HG03280 (cell line): ENCODE measurements around the gene MAP3K8.
"Not testable (repeated sequence)": the region's sequence is repeated elsewhere in the genome, so short reads cannot be mapped to it uniquely, and the experiment has no call there.

Source experiments
- ATAC-seq: cut with Tn5 transposase; IDR thresholded peaks from one replicate; pipeline ENCODE4 v1.9.1; 2021; ENCODE audit warnings: mild to moderate bottlenecking, moderate library complexity; ENCODE audit not compliant: unreplicated experiment

The MAP3K8 gene

DNA sequence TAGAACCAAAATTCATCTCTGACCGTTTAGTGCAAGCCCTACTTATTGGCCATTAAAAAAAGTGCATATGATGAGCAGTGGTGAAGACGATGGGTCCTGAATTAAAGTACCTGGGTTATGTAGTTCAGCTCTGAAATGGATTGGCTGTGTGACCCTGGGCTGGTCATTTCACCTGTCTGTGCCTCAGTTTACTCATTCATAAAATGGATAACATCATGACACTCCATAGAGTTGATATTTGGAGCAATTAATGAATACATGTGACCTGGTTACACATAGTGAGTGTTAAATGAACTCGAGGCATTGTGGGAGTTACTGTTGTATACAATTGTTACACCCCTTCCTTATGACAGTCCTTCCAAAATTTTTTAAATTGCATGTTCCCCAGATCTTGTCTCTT is 9.1 kb downstream of the MAP3K8 start:
- ATAC-seq: no peak

DNA sequence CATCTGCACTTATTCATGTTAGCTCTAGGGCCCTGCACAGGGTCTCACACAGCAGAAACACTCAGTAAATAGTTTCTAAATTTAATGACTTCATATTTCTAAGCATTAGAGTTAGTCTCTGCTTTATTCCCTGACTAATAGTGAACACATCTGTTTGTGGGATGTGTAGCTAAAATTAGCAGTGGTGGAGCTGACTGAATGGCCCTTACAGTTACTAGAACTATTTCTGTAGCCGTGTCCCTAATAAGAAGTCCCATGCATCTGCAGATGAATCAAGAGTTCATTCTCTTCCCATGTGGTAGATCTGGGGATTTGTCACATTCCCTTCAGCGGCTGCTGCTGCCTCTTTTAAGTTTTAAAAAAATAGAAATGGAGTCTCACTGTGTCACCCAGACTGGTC is 11.7 kb downstream of the MAP3K8 start:
- no peak for ATAC-seq

DNA sequence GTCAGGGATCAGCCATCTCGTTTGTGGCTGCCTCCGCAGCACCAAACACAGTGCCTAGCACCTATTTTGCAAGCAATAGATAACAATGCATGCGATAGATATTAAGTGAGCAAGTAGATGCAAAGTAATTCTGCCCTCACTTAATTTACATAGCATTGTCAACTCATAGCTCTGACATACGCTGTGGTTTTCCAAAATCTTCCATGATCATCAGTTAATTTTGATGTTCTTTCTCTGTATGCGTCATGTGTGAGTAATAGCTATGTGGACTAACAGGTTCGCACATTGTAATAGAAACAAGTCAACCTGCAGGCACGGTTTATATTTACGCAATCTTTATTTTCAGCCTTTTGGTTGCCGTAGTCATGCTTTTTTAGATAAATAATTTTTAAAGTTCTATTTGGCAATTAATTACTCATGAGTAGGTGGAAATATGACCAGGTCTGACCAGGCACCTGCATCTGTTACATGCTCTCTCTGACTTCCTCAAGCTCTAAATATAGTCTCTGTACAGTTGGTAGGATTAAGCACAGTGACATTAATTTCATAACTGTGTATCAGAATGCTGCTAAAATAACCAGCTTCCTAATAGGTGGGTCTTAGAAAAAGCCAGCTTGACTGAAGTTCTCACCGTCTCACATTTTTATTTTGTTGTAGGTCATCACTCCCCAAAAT is 13.3 kb downstream of the MAP3K8 start:
- ATAC-seq: no peak

DNA sequence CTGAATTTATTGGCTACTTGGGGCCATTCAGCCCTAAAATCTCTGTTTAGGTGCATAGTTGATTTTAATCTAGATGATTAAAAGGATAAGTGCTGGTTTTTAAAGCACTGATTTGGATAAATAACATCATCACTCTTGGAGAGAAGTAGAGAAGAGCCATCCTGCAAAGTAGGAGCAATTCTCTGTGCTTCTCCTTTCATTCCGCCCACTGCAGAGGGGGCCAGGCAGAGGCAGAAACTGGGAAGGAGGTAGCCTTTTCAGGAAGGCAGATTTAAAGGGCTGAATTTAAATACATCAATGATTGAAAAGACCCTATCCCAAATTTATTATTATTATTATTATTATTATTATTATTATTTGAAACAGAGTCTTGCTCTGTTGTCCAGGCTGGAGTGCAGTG is 14.1 kb downstream of the MAP3K8 start:
- ATAC-seq: no peak

DNA sequence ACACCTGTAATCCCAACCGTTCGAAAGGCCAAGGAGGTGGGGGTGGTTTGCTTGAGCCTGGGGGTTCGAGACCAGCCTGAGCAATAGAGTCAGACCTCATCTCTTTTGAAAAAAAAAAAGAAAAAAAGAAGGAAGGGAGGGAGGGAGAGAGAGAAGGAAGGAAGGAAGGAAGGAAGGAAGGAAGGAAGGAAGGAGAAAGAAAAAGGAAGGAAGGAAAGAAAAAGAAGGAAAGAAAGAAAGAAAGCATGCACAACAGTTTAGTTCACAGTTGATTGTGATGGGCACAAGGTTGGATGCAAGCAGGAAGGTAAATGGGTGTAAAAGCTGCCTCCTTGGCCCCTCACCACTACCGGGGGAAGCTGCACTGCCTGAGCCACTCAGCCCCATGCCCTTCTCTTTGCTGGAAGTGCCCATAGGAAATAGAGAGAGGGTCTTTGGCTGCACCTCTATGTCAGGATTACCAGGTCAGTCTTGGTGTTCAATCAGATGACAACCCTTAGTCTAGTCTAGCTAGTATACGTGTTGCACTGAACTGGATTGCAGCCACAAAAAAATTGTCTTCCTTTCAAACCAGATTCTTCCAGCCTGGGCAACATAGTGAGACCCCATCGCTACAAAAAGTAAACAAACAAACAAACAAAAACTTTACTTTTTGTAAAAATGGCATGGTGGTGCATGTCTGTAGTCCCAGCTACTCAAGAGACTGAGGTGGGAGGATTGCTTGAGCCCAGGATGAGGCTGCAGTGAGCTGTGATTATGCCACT is 20.0 kb downstream of the MAP3K8 start:
- ATAC-seq: no peak

DNA sequence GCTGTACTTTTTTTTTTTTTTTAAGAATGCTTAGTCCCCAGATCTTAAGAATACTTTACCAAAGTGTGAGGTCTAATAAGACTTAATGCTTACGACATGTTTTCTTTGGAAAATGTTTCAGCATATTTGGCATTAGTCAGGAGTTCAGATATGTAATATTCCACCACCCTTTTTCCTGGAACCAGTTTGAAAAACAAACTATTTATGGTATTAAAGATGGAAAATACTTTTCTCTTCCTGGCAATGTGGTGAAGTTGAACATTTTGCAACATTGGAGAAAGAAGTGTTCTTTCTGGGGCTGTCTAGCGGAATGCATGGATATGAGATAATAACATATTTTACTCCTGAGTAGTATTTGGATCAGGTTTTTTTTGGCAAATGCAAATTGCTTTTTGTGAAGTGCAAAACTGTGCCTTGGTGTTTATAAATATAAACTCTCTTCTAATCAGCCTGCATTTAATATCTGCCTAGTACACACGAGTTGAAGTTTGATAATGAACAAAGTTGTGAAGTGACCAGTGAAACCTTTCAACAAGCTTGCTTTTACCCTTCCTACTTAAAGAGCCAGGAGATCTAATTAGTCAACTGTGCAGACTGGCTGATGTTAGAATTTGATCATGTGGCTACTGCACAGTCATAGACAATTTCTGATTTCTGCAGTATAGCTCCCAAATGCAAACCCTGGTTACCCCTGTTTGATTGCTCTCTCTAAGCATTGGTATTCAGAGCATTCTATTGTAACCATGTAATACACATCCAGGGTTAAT is 20.9 kb downstream of the MAP3K8 start:
- ATAC-seq: peak; percentile 12

DNA sequence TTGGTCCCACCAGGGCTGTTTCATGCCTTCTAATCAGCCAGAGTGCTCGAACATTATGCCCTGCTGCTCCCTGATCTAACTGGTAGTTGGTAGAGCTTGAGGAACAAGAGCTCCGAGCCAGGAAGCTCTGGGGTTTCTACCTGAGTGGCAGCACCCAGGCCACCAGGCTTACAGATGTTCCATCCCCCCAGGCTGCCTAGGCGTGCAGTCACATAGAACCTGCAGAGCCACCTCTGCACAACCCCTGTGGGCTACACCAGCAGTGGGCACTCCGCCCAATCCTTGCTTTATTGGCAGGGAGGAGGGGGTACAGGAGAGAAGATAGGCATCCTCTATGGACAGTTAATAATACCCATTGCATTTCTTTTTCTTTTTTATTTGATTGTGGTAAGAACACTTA is 21.8 kb downstream of the MAP3K8 start:
- ATAC-seq: peak; percentile 44

DNA sequence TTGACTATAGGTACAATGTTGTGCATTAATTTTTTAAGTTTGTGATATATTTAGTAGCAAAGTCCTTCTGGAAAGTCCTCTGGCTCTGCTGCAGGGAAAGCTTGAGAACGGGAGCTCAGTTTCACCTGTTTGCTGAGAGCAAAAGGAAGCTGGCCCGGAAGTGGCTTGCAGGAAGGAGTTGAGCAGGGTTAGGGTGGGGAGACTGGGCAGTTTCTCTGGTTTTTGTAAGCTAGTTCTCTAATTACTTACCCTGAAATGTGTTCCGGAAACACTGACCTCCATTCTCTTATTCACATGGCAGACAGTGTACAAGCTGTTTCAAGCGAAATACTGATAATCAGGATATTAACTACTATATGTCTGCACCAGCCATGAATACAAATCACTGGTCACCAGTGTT is 22.3 kb downstream of the MAP3K8 start:
- ATAC-seq: peak; percentile 66

DNA sequence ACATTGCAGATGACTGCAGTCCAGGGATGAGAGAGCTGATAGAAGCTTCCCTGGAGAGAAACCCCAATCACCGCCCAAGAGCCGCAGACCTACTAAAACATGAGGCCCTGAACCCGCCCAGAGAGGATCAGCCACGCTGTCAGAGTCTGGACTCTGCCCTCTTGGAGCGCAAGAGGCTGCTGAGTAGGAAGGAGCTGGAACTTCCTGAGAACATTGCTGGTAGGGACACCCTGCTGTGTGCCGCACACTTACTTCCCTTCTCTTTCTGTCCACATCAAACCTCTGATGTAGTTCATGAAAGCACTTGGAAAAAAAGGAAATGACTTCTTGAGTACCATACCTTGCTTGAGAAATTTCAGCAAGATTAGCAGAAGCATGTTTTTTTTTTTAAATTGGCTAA is 25.3 kb downstream of the MAP3K8 start:
- ATAC-seq: no peak

DNA sequence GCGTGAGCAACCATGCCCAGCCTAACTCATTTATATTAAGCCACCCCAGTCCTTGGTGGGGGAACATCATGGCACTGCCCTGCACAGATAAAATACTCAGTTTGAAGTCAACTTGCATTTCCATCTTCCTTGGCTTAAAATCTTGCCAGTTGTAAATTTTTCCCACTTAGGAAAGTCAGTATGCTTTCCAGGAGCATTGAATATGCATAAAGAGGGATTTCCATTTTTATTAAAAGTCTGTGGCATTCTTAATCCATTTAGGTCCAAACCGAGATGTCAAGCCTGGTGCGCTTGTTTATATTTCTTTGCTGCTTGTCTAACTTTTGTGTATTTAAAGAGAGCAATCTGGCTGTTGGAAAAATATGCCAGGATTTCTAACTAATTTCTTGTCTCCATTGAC is 26.1 kb downstream of the MAP3K8 start:
- no peak for ATAC-seq

DNA sequence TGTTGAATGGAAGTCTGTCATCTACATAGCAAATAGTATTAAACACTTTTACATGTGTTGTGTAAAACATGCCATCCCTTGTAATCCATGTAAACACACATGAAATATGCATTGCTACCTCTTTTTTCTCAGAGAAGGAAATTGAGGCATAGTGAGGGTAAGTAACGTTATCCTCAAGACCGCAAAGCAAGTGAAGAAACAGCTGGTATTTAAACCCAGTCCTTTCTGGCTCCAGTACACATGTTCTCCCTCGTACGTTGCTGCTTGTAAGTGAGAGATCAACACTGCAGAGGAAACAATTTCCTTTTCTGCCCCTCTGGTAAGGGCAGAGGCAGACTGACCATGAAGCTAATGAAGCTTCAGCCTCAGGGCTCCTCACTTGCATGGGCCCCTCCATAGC is 28.5 kb downstream of the MAP3K8 start:
- no peak for ATAC-seq

DNA sequence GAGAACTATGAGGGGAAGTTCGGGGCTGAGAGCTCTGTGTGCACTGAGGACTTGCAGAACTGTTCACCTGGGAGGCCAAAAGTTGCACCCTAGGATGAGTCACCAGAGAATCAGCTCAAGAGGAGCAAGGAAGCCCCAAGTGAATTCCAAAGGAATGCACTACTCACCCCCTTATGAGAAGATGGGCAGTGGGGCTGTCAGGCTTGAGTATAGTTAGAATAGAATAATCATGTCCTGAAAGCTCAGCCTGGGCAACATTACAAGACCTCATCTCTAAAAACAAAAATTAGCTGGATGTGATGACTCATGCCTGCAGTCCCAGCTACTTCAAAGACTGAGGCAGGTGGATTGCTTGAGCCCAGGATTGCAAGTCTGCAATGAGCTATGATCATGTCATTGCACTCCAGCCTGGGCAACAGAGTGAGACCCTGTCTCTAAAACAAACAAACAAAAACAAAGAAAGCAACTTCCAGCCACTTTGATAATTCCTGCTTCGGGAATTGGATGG is 30.0 kb downstream of the MAP3K8 start:
- no peak for ATAC-seq

DNA sequence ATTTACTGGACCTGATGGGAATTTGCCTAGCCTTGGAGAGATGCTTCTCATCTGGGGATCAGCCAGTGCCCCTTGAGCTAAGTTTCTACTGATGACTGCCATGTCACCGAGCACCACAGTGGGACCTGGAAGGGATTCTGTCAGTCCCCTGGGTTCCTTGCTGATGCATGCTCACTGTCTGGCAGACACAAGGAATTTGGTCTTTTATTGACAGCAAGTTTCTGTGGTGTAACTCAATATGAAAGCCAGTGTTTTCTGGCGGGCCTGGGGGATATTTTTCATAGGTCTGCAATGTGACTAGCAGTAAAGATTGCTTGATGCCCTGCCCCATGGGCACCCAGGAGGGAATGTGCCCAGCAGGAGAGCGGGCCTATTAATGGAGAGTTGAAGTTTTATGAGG is 30.7 kb downstream of the MAP3K8 start:
- ATAC-seq: no peak

DNA sequence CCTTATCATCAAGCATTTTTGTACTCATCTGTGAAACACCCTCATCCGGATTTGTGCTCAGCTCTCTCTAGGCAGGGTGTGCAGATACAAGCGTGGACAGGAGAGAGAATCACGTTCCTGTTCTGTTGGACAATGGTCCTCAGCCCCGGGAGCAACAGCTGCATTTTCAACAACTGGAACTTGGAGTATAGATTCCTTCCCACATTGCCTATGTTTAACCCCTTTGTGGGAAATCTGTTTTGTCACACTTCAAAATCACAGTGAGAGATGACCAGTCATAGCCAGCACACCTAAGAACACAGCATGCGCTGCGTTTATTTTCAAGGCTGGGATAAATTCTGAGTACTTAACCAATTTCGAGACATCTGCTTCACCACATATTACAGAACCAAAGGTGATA is 32.5 kb downstream of the MAP3K8 start:
- no peak for ATAC-seq

DNA sequence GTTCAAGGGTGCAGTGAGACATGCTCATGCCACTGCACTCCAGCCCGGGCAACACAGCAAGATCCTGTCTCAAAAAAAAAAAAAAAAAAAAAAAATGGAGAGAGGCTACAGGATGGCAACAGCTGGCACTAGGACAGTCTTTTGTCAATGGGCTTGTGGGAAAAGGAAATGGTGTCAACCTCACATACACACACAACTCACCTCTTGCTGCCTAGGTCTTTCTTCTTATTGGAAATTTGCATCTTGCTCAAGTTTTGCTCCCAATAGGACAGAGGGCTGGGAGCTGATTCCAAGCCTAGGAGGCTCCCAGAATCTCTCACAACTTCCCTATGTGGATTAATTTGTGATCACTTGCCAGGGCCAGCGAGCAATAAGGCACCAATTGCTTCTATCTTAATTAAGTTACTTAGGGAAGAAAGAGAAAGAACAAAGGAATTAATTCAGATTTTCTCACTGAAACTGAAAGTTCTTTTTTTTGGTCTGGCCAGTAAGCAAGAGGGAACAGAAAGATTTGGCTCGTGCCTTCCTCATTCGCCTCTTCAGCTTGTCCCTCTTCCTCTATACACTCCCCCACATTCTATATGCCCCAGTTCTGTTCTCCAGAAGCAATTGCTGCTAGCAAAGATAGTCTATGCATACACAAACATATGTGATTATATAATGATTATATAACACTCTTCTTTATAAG is 33.8 kb downstream of the MAP3K8 start:
- peak; percentile 59 for ATAC-seq

DNA sequence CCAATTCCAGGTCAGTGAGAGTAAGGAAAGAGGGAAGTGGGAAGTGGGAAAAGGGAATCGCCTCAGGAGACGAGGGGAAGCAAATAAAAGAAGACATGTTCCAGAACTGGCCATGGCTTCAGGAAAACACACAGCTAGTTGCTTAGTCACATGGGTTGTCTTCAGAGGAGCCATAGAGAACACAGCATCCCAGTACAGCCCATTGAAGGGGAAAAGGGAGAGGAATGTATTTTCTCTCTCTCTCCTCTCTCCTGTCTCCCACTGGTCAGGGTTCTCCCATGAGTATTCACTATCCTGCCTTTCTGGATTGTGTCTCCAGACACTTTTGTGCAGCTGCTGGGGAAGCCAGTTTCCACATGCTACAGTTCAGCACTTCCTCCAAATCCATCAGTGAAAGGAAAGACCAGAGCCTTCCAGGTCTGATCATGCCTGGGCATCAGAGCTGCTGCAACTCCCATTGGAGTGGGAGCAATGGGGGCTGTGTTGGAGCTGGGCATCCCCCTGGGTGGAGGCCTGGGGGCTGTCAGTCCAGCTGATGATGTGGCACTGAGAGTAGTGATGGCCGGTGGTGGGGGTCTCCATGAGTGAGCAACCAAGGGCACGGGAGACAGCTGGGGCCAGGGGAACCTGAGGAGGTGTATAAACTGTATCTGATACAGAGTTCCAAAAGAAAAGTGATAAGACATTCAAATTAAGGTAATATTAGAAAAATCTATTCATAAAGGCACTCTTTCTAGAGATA is 38.6 kb downstream of the MAP3K8 start:
- ATAC-seq: no peak

DNA sequence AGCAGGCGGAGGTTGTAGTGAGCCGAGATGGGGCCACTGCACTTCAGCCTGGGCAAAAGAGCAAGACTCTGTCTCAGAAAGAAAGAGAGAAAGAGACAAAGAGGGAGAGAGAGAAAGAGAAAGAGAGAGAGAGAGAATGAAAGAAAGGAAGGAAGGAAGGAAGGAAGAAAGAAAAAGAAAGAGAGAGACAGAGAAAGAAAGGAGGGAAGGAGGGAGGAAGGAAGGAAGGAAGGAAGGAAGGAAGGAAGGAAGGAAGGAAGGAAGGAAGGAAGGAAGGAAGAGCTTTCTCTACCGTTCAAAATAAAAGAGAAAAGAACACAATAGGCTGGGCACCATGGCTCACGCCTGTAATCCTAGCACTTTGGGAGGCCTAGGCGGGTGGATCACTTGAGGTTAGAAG is 41.5 kb downstream of the MAP3K8 start:
- ATAC-seq: not testable (repeated sequence)

DNA sequence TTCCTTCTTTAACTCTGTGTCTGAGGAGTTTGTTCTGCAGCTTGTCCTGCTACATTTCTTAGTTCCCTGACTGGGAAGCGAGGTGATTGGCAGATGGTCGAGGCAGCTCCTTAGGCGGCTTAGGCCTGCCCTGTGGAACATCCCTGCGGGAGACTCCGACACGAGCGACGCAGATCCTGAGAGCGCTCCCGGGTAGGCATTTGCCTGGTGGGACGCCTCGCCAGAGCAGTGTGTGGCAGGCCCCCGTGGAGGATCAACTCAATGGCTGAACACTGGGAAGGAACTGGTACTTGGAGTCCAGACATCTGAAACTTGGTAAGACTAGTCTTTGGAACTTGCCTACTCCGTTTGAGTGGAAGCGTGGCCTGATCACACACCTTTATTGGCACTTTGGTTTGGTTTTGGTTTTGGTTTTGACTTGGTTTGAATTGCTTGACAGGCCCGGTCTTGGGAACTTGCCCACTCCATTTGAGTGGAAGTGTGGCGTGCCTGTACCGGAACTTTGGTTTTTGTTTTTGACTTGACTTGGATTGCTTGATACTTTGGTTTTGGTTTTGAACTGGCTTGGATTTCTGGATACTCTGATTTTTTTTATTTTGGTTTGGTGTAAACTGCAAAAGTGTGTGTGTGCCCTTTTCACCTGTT is 42.6 kb downstream of the MAP3K8 start:
- no peak for ATAC-seq

DNA sequence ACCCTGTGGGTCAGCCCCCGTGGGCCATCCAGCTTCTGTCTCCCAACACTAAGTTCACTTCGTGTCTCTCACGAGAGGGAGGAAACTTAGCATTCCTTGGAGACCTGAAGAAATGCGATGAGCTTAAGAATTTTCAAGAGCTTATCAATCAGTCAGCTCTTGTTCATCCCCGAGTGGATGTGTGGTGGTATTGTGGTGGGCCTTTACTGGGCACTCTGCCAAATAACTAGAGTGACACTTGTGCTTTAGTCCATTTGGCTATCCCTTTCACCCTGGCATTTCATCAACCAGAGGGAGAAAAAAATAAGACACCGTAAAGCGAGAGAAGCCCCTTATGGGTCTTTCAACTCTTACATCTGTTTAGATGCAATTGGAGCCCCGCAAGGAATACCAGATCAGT is 45.5 kb downstream of the MAP3K8 start:
- not testable (repeated sequence) for ATAC-seq

DNA sequence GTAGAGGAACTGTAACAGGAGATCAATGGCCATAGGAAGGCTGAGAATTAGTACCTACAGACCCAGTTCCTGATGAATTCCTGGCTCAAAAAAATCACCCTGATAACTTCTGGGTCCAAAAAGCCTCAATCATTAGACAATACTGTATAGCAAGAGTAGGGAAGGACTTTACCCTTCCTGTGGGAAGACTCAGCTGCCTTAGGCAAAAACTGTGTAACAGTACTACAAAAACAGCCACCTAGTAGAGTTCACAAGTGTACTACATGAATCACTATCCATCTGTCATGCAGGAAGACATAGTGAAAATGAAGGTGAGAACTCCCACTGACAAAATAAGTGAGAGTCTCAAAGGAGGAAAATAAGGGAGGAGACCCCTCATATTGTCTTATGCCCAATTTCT is 47.6 kb downstream of the MAP3K8 start:
- ATAC-seq: no peak
